Testis (tissue), 3 donors: ENCODE data around the gene STUM. TPM values are rescaled to one million over a fixed set of nuclear protein-coding genes. Genes with fewer than 3 reads are reported as not detected.
A peak's percentile ranks its signal among the peaks of the same experiment; 100 is the strongest.

Experiments
- DNase-seq: peaks from one replicate; pipeline ENCODE4 v3.0.0-alpha.2; 2019
- H3K27ac ChIP-seq, 2 donors: fragments of 200-600 bp; sonication (generic); one replicate each; pipeline ENCODE4 v1.5.1; 2019
- H3K27me3 ChIP-seq: fragments of 200-600 bp; sonication (generic); one replicate; pipeline ENCODE4 v1.5.1; 2019
- H3K36me3 ChIP-seq: fragments of 200-600 bp; sonication (generic); one replicate; pipeline ENCODE4 v1.5.1; 2017; ENCODE audit warnings: low read depth; ENCODE audit errors: missing control alignments
- H3K4me1 ChIP-seq: fragments of 200-600 bp; sonication (generic); one replicate; pipeline ENCODE4 v1.5.1; 2019
- H3K4me3 ChIP-seq, 2 donors: fragments of 200-600 bp; sonication (generic); one replicate each; pipeline ENCODE4 v1.5.1; 2017 to 2019
- H3K9me3 ChIP-seq: fragments of 200-600 bp; sonication (generic); one replicate; pipeline ENCODE4 v1.5.1; 2017
- CTCF ChIP-seq, 3 experiments: fragments of 450-650 bp in 2 of 3; fragments of 200-600 bp in 1 of 3; sonication (generic) in 1 of 3; IDR thresholded peaks; one replicate each; pipeline ENCODE4 v1.5.1; 2016 to 2019; ENCODE audit warnings: antibody characterized with exemption in 3 of 3, mild to moderate bottlenecking in 2 of 3, moderate library complexity in 1 of 3
- POLR2A ChIP-seq: fragments of 450-650 bp; IDR thresholded peaks from one replicate; pipeline ENCODE4 v1.6.1; 2017; ENCODE audit warnings: antibody characterized with exemption, mild to moderate bottlenecking, moderate library complexity
- WGBS, 2 donors: methylation state at CpG; one replicate each; pipeline ENCODE4 v1.1.5; 2018; 5-methylcytosine and 5-hydroxymethylcytosine counted together
- intact Hi-C: fragments of 100-400 bp; cut with DNase I; formaldehyde crosslinking; loops from one replicate; pipeline ENCODE4 v1.15.1; 2023; ENCODE audit warnings: low total_unique reads
- polyA plus RNA-seq: library from polyadenylated mRNA; stranded (reverse); fragments of 350-450 nt; fragmentation: Illumina TruSeq; extraction: RNeasy Lipid Tissue Mini Kit (QIAGEN cat#74804); gene quantifications from one replicate; pipeline ENCODE4 v1.2.3, GENCODE V29; 2014; ENCODE audit warnings: low read depth, low replicate concordance; ENCODE audit not compliant: insufficient read depth
- total RNA-seq, 2 donors: library from RNA; depleted of rRNA; stranded (reverse); fragments of >200 nt; gene quantifications; one replicate each; pipeline ENCODE4 v1.2.3, GENCODE V29; 2016

Gene STUM
- total and polyA plus RNA-seq, 3 donors from 2014 or later: 2.5 to 4.5 (median 3.7) TPM

- Histone ChIP-seq H3K27ac (peak overlapping the region in 1 of 2 donors; percentile 15), H3K27me3 (no peaks in the 10 kb centered on the region), H3K9me3 (no peaks in the 10 kb centered on the region), H3K36me3 (no peaks in the 10 kb centered on the region), H3K4me3 (no peak overlapping the region), H3K4me1 (peaks cover 13% of the 10 kb centered on the region)
- DNase-seq: no peak
- intact Hi-C loops: no loop called here
- no peak for TF ChIP-seq CTCF (IDR thresholded peaks at IDR 0.05)
- no peak for TF ChIP-seq POLR2A
- WGBS, 2 donors: 83 to 85% methylated on average over 6 of the region's 6 CpGs
Measured at GRCh38 chr1:226627050-226627755, 78.6 kb downstream of the STUM start.

- Histone ChIP-seq H3K27ac (no peak overlapping the region), H3K4me3 (no peak overlapping the region), H3K9me3 (no peaks in the 10 kb centered on the region), H3K4me1 (peaks cover 21% of the 10 kb centered on the region), H3K27me3 (no peaks in the 10 kb centered on the region), H3K36me3 (no peaks in the 10 kb centered on the region)
- WGBS, 2 donors: 88 to 94% methylated on average over 7 to 11 of the region's 11 CpGs
- TF ChIP-seq CTCF (IDR thresholded peaks at IDR 0.05): no peak
- TF ChIP-seq POLR2A: no peak
- no peak for DNase-seq
- intact Hi-C loops: no loop called here
Measured at GRCh38 chr1:226627924-226628611, 79.5 kb downstream of the STUM start.

DNA sequence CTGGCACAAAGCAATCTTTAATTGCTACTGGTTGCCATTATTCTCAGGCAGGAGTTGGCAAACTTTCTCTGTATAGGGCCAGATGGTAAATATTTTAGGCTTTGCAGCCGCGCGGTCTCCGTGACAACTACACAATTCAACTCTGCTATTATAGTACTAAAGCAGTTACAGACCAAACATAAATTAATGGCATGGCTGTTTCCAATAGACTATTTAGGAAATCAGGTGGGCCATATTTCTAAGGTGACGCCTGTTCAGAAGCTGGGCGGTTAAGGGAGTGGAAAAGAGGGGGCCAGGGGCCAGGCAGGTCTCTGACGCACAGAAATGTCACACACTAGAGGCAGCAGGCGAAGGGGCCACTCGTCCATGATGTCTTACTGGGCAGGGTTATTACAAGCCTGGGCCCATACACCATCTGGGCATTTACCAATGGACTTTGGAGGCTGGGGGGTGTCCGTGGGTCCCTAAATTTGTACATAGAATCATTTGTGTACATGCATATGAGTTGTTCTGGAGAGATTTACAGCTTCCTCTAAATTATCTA is 80.1 kb downstream of the STUM start:
- H3K27me3 ChIP-seq: no peaks in the 10 kb centered on the region
- WGBS, 2 donors: 92 to 93% methylated on average over 10 of the region's 10 CpGs
- DNase-seq: no peak
- H3K36me3 ChIP-seq: no peaks in the 10 kb centered on the region
- TF ChIP-seq CTCF (IDR thresholded peaks at IDR 0.05) (no peak), POLR2A (no peak)
- no peaks in the 10 kb centered on the region for H3K9me3 ChIP-seq
- intact Hi-C loops: no loop called here
- H3K4me3 ChIP-seq: no peak overlapping the region
- no peak overlapping the region for H3K27ac ChIP-seq
- H3K4me1 ChIP-seq: peaks cover 27% of the 10 kb centered on the region

DNA sequence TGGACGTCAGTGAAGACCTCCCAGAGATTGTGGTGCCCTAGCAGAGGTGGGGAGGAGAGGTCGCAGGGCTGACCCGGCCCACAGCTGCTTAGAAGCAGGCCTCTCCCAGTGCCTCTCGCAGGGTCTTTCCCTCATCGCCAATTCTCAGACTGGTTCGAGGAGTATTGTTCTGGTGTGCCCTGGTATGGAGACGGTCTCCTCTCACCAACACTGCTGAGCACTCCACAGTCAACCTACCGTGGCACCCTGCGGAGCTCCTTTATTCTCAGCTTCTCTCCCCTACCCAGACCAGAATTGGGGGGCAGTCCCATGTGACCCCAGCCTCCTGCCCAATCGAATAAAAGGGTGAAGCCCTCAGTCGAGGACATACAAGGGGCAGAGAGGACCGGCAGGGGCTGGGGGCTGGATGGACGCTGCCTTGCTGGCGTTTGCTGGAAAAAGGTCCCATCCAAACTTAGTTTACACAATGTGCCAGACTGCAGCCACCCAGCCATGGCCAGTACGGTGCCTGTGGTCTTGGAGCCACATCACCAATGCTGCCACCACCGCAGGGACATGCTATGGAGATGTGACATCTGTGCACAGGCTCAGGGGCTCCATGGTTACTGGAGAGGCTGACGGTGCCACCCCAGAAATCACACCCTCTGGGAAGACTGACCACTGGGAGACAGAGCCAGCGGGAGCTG is 80.8 kb downstream of the STUM start:
- Histone ChIP-seq H3K27ac (no peak overlapping the region), H3K4me1 (peaks cover 33% of the 10 kb centered on the region), H3K36me3 (no peaks in the 10 kb centered on the region), H3K4me3 (no peak overlapping the region), H3K27me3 (no peaks in the 10 kb centered on the region), H3K9me3 (no peaks in the 10 kb centered on the region)
- DNase-seq: no peak
- intact Hi-C loops: no loop called here
- 91 to 92% methylated on average over 14 to 18 of the region's 18 CpGs for WGBS, 2 donors
- TF ChIP-seq CTCF (IDR thresholded peaks at IDR 0.05) (no peak), POLR2A (no peak)
